ENCODE measurements around the gene SEC24B.
A peak's percentile ranks its signal among the peaks of the same experiment; 100 is the strongest.

SEC24B gene

DNA sequence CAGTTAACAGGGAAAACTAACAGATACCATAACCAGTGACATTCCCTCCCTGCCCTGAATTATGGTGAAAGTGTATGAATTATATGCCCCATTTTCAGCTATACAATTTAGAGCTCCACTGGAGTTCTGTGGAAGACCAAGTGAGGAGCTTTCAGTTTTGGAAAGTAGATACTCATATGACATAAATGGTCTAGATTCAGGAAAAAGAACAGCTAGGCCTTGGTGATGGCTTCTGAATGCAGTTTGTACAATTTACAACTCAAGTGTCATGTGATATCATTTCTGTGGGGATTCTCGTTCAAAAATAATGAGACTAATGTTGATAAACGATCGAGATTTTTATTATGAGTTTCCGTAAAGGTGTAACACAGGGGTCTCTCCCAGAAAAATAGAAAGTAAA lies 8.2 kb upstream of the SEC24B start:
- DNase-seq (ENCODE audit: low read depth, low spot score): no peak
- TF ChIP-seq, protein P1, sequence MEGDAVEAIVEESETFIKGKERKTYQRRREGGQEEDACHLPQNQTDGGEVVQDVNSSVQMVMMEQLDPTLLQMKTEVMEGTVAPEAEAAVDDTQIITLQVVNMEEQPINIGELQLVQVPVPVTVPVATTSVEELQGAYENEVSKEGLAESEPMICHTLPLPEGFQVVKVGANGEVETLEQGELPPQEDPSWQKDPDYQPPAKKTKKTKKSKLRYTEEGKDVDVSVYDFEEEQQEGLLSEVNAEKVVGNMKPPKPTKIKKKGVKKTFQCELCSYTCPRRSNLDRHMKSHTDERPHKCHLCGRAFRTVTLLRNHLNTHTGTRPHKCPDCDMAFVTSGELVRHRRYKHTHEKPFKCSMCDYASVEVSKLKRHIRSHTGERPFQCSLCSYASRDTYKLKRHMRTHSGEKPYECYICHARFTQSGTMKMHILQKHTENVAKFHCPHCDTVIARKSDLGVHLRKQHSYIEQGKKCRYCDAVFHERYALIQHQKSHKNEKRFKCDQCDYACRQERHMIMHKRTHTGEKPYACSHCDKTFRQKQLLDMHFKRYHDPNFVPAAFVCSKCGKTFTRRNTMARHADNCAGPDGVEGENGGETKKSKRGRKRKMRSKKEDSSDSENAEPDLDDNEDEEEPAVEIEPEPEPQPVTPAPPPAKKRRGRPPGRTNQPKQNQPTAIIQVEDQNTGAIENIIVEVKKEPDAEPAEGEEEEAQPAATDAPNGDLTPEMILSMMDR (IDR thresholded peaks at IDR 0.05; ENCODE audit: low read depth, low read length): no peak
- in situ Hi-C loops (cut with HindIII; ENCODE audit: low sequenced_read_pairs): no loop called here
- no peak overlapping the region for H3K4me3 ChIP-seq (ENCODE audit: low read depth, low read length)

DNA sequence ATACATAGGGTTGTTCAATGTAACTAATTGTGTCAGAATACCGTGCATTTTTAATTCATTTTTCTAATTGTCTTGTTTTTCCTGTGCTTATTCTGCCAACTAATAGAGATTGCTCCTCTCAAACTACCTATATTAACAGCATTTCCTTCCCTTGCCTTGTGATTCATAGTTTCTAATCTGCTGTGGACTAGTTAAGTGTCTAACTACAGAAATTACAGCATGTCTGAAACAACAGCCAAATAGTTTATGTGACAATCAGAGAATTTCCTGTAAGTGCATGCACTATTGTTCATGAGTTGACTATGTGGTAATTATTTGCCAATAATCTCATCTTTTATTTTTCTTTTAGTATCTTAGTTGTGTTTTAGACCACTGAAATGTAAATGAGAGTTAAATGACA lies 4.1 kb upstream of the SEC24B start:
- no peak overlapping the region for H3K4me3 ChIP-seq (ENCODE audit: low read depth, low read length)
- TF ChIP-seq, protein P1 (IDR thresholded peaks at IDR 0.05; ENCODE audit: low read depth, low read length): no peak
- in situ Hi-C loops (cut with HindIII; ENCODE audit: low sequenced_read_pairs): no loop called here
- no peak for DNase-seq (ENCODE audit: low read depth, low spot score)

DNA sequence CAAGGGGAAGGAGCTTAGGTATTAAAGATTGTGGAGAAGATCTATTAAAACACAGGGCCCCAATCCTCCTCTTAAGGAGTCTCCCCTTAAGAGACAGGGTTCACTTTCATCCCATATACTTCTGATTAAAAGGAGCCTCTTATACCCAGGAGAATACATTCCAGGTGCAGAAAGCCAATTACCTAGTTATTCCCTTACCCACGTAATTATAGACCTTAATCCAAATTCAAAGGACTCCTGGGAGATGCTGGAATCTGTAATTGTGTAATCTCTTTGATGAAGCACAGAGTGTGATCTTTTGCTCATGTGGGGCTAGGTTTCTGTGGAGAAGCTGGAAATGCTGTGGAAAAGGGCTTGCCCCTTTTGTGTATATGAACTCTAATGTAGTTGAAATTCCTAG lies 1.4 kb upstream of the SEC24B start:
- no peak overlapping the region for H3K4me3 ChIP-seq (ENCODE audit: low read depth, low read length)
- DNase-seq (ENCODE audit: low read depth, low spot score): no peak
- TF ChIP-seq, protein P1 (IDR thresholded peaks at IDR 0.05; ENCODE audit: low read depth, low read length): no peak
- in situ Hi-C loops (cut with HindIII; ENCODE audit: low sequenced_read_pairs): no loop called here

DNA sequence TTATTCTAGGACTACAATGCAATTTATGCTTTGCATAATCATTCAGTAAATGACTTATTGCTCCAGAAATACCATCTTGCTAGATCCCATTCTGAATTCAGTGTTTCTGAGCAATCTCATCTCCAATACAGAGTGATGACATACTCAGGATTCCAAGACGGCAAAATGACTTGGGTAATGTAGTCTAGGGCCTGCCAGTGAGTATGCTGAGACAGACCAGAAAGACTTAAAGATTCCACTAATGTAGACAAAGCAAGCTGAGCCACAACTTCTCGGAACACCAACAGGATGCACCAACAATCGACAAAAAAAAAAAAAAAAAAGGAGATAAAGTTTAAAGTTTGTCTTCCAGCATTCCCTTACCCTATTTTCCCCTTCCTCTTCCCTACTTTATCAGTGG lies 919 bp upstream of the SEC24B start:
- in situ Hi-C loops (cut with HindIII; ENCODE audit: low sequenced_read_pairs): no loop called here
- peak overlapping the region; percentile 84 for H3K4me3 ChIP-seq (ENCODE audit: low read depth, low read length)
- peak; percentile 71 for DNase-seq (ENCODE audit: low read depth, low spot score)
- TF ChIP-seq, protein P1 (IDR thresholded peaks at IDR 0.05; ENCODE audit: low read depth, low read length): no peak

DNA sequence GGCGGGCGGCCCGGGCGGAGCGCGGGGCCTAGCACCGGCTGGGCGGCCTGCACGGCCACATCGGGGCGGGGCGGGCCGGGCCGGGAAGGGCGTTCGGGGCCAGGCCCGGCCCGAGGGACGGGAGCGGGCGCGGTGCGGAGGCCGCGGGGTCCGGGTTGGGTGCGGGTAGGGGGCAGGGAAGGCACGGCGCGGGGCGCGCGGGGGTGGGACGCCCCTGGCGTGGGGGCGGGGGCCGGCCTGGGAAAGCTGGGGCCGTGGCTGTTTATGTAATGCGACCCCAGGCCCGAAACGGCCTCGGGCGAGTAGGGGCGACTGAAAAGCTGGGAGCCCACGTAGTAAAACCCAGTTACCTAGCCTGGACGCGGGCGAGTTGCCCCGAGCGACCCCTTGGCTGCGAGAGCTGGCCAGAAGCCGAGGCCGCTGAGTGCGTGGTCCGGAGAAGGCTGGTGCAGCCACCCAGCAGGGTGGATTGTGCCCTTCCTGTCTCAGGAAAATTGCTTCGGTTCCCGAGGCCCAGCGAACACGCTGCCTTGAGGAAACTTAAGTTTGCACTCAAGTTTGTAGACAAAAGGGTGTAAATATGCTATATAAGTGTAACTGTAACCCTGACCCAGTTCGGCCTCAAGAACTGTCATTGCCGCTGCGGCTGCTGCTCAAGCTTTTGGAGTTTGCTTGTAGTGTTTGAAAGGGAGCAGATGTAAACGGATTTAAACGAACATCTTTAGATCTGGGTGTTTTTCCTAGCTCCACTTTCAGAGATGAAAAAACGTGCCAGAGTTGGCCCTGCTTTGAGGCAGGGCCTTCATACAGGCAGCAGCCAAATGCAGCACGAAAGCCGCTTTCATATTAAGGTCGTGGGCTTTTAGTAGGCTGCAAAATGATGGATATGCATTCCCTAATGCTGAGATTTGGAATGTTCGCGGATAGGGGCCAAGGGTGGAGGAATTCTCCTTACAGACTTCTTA lies 674 bp downstream of the SEC24B start:
- peak; percentile 42 for DNase-seq (ENCODE audit: low read depth, low spot score)
- TF ChIP-seq, protein P1 (IDR thresholded peaks at IDR 0.05; ENCODE audit: low read depth, low read length): no peak

DNA sequence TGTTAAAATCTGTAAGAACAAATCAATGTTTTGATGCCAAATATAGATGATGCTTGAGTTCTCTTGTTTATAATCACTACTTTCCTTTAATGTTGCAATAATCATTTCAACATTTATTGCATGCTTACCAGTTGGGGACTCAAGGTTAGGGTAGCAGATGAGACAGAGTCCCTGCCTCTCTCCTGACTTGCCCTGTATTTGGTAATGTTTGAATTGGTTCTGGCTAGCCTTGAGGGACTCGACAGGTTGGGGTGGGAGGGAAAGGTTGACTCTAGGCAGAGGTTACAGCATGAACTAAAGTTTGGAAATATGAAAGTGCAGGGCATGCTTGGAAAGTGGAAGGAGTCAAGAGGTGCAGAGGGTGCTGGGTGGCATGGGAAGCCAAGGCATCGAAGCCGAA lies 2.0 kb downstream of the SEC24B start:
- no peak for DNase-seq (ENCODE audit: low read depth, low spot score)
- in situ Hi-C loops (cut with HindIII; ENCODE audit: low sequenced_read_pairs): no loop called here
- TF ChIP-seq, protein P1 (IDR thresholded peaks at IDR 0.05; ENCODE audit: low read depth, low read length): no peak
- H3K4me3 ChIP-seq (ENCODE audit: low read depth, low read length): no peak overlapping the region

More for the DNA sequence above, 674 bp downstream of the SEC24B start:
- peak overlapping the region; percentile 84 for H3K4me3 ChIP-seq (ENCODE audit: low read depth, low read length)
- in situ Hi-C loops (cut with HindIII; ENCODE audit: low sequenced_read_pairs): no loop called here

Data from astrocyte of the spinal cord (primary cell).